GM21619 (cell line): ENCODE data around the gene SFPQ.
"Not testable (repeated sequence)": the region's sequence is repeated elsewhere in the genome, so short reads cannot be mapped to it uniquely, and the experiment has no call there.

Experiments
- ATAC-seq: cut with Tn5 transposase; IDR thresholded peaks from one replicate; pipeline ENCODE4 v1.9.1; 2021; ENCODE audit not compliant: unreplicated experiment

SFPQ gene

GRCh38 chr1:35192853-35193664 lies at the start of gene SFPQ:
Gene SFPQ, minus strand, starts transcription at chr1:35193145. Its CDS starts 96 bp downstream, at chr1:35193049.
- peak; percentile 86 for ATAC-seq

- ATAC-seq, result not testable (repeated sequence)
Measured at GRCh38 chr1:35236772-35237171, 43.8 kb upstream of the SFPQ start.

GRCh38 chr1:35231287-35231686 lies 38.3 kb upstream of the SFPQ start:
- ATAC-seq, result no peak

GRCh38 chr1:35229587-35230360 lies 36.8 kb upstream of the SFPQ start:
- ATAC-seq, result no peak

GRCh38 chr1:35226546-35226945 lies 33.6 kb upstream of the SFPQ start:
- no peak for ATAC-seq

GRCh38 chr1:35223084-35223630 lies 30.2 kb upstream of the SFPQ start:
- ATAC-seq, result no peak

- ATAC-seq, result no peak
Measured at GRCh38 chr1:35222322-35223083, 29.6 kb upstream of the SFPQ start.

- no peak for ATAC-seq
Measured at GRCh38 chr1:35220976-35221375, 28.0 kb upstream of the SFPQ start.

GRCh38 chr1:35215346-35215745 lies 22.4 kb upstream of the SFPQ start:
- ATAC-seq, result no peak

- ATAC-seq, result no peak
Measured at GRCh38 chr1:35211120-35211414, 18.1 kb upstream of the SFPQ start.

- ATAC-seq, result no peak
Measured at GRCh38 chr1:35210321-35211119, 17.6 kb upstream of the SFPQ start.

GRCh38 chr1:35203295-35203694 lies 10.3 kb upstream of the SFPQ start:
- no peak for ATAC-seq

GRCh38 chr1:35202048-35202719 lies 9.2 kb upstream of the SFPQ start:
- peak; percentile 82 for ATAC-seq

- ATAC-seq, result no peak
Measured at GRCh38 chr1:35201631-35202030, 8.7 kb upstream of the SFPQ start.

GRCh38 chr1:35192056-35192852 lies 691 bp downstream of the SFPQ start:
- ATAC-seq, result peak; percentile 37

- no peak for ATAC-seq
Measured at GRCh38 chr1:35191429-35192055, 1.4 kb downstream of the SFPQ start.

- no peak for ATAC-seq
Measured at GRCh38 chr1:35190784-35191183, 2.2 kb downstream of the SFPQ start.

- ATAC-seq, result no peak
Measured at GRCh38 chr1:35188578-35189392, 4.2 kb downstream of the SFPQ start.
